GM21786 (cell line): ENCODE results near the gene CERKL.
A peak's percentile ranks its signal among the peaks of the same experiment; 100 is the strongest.

Experiments used
- ATAC-seq: cut with Tn5 transposase; IDR thresholded peaks from one replicate; pipeline ENCODE4 v1.9.1; 2021; ENCODE audit not compliant: unreplicated experiment

CERKL gene

GRCh38 chr2:181578829-181579228 is 78.1 kb downstream of the CERKL start:
- peak; percentile 36 for ATAC-seq

DNA sequence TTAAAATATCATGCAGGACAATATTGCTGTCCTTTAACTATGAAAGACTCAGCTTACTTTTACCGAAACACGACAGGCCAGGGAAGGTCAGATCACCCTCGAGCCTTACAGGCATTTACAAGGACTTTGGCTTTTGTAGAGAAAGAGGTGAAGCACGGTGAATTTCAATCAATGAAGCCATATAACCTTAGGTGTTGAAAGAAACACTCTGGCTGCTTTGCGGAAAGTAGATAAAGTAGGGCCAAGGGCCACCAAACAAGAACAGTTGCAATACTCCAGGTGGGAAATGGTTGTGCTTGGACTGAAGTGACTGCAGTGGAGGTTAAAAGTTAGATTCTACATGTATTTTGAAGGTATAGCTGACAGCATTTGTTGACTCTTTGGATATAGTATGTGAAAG is 80.5 kb downstream of the CERKL start:
- ATAC-seq = no peak

DNA sequence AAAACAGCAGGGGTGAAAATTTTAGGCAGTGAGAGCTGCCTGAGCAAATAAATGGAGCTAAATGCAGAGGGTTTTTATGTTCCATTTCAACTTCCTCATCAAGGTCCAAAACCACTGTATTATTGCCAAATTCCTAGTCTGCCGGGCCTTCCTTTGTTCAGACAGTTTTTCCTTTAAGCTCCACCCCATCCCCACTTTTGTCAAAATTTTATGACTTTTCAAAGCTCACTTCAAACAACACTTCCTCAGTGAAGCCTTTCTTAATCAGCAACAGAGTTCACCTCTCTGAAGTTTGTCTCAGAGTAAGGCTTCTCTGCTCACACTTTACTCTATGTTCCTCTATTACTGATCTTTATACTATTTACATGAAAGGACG is 81.3 kb downstream of the CERKL start:
- no peak for ATAC-seq

DNA sequence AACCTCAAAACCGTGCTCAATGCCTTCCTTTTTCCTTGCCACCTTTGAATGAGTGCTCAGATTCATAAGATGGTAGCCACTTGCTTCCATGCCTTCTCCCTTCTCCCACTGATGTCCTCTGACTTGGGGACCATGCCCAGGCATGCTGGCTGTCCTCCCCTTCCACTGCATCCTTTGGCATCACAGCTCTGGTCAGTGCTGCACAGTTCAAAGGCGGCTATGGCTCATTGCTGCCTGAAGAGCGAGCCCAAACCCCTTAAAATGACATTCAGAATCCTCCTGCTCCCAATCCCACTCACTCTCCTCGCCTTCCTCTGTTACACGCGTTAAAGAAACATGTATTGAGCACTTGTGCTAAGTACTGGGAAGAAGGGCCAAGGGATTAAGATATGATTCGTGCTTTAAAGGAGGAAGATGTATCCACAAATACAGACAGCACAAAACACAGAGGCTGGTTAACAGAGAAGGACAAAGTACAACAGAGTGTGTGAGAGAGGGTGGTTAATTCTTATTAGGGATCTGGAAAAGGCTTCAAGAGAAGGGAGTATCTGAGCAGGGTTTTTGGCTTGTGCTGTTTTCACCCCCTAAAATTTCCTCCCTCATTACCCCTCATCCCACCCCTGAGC is 81.8 kb downstream of the CERKL start:
- no peak for ATAC-seq

- ATAC-seq = no peak
Observed at GRCh38 chr2:181574321-181574720, 82.6 kb downstream of the CERKL start.

GRCh38 chr2:181573140-181573736 is 83.7 kb downstream of the CERKL start:
- ATAC-seq = no peak

DNA sequence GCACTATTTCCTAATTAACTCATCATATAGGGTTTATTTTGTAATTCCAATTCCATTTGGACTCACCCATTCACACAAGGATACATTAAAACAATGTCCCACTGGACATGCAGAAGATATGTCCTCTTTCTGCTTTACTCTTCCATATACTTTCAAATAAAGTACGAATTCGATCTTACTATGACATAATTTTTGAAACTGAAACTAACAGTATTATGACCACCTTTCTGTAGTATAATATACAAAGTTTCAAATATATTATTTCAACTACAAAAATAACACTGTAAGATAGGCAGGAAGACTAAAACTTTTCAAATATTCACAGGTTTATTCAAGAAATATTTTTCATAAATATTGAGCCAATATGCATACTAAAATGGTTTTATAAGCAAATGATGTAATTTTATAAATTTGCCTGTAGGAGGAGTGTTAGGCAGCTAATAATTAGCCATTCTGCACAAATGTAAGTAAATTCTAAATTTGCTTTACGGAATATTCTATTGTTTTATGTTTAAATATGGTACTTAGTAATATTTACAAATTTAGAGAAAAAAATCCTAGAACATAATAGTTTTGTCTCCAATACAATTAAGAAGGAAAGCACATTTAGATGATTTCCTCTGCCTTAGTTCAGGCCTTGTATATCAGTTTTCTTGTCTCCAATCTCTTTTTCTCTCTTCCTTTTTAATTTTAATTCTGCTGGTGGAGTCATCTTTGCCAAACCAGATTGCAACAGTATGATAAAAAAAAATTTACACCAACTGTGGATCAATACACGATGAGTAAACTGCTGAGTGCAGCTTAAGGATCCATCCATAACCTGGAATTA is 85.9 kb downstream of the CERKL start:
- ATAC-seq = no peak

DNA sequence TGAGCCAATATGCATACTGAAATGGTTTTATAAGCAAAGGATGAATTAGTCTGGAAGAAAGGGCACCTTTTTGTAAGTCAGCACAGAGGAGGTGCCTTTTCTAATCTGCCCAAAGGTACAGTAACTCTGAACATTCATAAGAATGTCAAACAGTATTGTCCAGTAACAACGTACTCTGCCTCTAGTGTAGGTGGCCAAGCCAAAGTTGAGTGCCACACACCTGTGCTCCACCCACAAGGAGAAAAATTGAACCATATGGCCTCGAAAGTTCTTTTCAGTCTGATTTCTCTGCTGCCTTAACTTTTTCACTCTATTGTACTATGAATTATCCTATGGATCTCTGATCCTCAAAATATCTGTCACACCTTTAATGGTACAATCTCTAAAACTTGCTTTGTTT is 86.8 kb downstream of the CERKL start:
- ATAC-seq = no peak

- no peak for ATAC-seq
Observed at GRCh38 chr2:181566334-181567032, 90.4 kb downstream of the CERKL start.

- ATAC-seq = no peak
Observed at GRCh38 chr2:181563101-181563692, 93.7 kb downstream of the CERKL start.

GRCh38 chr2:181558371-181558770 is 98.5 kb downstream of the CERKL start:
- no peak for ATAC-seq

DNA sequence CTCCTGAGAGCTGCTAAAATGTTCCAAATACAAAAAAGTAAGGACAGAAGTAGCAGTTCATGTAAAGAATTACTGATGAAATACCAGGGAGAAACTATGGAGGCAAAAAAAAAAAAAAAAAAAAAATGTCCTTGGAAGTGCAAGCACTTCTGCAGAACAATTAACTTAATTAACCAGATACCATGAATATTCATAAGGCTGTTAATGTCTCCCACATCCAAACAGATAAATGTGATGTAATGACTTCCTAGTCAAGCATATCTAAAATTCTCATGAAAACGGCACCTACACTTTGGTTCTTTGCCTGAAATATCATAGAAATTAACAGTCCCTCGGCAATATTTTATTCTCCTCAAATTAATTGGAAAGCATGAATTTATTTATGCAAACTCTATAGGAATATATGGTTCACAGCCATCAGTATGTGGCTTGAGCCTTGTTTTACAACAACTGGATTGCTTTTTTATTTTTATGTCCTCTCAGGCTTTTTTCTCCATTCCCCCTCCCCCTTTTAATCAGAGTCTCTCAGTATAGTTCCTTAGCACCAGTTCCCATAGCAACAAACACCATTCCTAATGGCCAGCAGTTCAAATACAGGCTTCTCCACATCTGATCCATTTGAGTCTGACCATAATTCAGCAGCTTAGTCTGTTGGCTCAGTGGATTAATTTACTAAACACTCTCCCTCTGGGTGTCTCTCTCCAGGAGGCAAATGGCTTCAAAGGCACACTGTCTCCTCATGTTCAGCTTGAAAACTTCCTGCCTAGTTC is 102.7 kb downstream of the CERKL start:
- ATAC-seq = no peak

DNA sequence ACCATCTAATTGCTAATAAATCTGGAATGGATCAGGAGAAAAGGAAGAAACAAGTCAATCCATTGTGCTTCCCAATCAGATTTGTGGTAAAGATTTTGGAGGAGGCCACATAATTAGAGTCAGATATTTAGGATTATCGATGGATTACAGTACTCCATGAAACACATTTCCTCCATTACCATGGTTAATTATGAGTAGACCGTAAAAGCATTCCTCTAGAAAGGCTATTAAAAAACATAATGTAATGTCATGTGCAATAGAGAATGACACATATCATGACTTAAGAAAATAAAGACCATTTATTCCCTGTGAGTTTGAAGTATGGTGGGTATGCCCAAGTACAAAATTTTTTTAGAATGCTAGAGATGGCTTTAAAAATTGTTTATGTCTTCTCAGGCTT is 103.7 kb downstream of the CERKL start:
- no peak for ATAC-seq

- ATAC-seq = no peak
Observed at GRCh38 chr2:181552808-181553207, 104.1 kb downstream of the CERKL start.

DNA sequence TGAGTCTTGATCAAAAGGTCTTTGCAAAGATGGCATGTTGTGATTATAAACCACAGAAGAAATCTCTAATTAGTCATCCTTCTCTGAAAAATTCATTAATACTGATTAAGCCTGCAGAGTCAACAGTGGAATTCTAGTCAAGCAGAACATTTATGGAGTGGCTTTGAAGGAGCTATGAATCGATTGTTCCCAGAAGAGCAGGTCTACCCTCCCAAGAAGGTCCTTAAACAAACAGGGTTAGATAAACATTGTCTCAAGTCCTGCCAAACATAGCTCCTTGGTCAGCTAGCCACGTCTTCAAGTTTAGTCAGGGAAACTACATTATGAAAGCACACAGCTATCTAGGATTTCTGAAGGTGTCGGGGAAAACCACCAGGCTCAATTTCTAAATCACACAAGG is 110.8 kb downstream of the CERKL start:
- ATAC-seq = no peak

DNA sequence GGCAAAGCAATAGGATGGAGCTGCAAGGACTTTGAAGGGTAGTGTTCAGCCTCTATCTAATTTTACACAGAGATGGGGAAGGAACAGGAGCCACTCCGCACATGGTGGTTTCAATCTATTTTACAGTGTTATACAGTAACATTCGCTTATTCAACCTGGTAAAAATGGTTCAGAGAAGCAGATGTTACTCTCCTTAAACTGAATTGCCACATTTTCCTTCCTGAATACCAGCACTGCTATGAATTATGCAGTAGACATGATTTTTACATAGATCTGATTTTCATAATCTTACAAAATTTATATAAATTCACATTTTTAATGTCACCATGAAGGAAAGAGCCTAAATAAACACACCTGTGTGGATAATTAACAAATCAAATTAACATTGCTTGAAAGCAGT is 114.7 kb downstream of the CERKL start:
- ATAC-seq = no peak

DNA sequence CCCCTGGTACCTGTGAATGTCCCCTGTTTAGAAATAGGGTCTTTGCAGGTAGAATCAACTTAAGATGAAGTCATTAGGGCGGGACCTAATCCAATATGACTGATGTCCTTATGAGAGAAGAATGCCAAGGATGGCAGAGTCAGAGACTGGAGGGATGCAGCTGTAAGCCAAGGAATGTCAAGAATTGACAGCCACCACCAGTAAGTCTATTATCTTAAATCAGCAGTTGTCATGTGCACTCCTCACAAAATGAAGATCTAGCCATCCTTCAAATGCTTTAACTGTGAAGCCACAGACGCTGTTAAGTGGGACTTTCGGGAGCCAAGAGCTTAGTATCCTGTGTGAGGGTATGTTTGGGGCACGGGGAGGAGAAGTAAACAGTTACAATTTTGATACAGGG is 116.5 kb downstream of the CERKL start:
- no peak for ATAC-seq

DNA sequence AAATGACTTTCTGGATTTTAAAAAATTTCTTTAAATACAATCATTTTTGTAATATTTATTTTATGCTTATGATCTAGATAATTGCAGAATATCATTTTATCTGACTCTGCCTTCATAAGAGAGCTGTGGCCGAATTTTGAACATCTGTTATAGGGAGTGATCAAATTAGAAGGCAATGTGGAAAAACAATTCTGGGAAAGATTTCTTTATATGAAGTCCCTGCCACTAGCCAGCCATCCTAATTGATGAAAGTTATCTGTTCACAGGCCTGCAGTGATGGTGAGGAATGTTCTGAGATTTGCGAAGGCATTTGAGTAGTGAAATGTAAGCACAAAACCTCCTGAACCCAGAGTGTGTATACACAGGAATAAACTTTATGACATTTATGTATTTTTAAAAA is 120.2 kb downstream of the CERKL start:
- ATAC-seq = no peak

DNA sequence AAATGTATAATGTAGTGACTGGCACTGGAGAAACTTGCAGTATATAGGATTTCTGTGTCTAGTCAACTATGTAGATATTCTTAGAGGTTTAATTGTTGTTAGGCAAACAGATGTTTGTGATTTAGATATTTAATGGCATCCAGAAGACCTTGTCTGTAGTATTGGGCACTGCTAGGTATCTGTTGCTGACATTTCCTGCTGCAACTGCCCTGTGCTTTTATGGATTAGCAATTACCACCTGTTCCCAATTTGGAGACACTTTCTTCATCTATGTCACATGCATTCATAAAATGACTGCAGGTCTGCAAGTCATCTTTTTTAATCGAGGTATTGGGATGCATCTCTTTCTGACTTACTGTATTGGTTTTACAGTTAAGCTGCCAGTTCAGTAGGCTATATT is 128.5 kb downstream of the CERKL start:
- ATAC-seq = no peak

GRCh38 chr2:181527058-181527457 is 129.8 kb downstream of the CERKL start:
- ATAC-seq = no peak

DNA sequence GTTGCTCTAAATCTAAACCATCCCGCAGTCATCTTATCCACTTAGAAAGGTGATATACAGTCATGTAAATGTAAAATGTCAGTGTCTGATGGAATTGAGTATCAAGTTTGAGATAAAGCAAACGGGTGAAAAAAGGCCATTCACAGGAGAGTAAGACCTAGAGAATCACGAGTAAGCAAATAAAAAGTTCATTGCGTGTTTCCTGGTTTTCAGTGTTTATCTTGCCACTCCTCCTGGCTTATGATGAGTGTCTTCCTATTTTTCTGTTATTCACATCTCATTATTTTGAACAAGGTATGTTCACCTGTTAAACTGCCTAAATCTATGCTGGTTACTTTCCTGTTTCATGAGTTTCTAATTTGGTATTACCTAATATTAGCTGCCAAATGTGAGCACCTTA is 130.9 kb downstream of the CERKL start:
- ATAC-seq = no peak
